Type B pancreatic cell (in vitro differentiated cells): Measurements from ENCODE around the gene PCDHB6. TPM values are rescaled to one million over a fixed set of nuclear protein-coding genes. Genes with fewer than 3 reads are reported as not detected.
"Not testable (repeated sequence)": the region's sequence is repeated elsewhere in the genome, so short reads cannot be mapped to it uniquely, and the experiment has no call there.

Experiments used
- DNase-seq: peaks from one replicate; pipeline ENCODE4 v3.0.0; 2021; ENCODE audit warnings: mixed read lengths; ENCODE audit not compliant: unreplicated experiment; ENCODE audit errors: extremely low spot score
- H3K27ac Mint-ChIP-seq: 2 replicates; pipeline ENCODE4 v1.8.0; 2021; ENCODE audit warnings: mild to moderate bottlenecking, mixed read lengths
- H3K27me3 Mint-ChIP-seq: 2 replicates; pipeline ENCODE4 v1.8.0; 2021; ENCODE audit warnings: mixed read lengths
- H3K36me3 Mint-ChIP-seq: 2 replicates; pipeline ENCODE4 v1.8.0; 2021; ENCODE audit warnings: mixed read lengths
- H3K4me1 Mint-ChIP-seq: one replicate; pipeline ENCODE4 v1.8.0; 2021; ENCODE audit warnings: mixed read lengths; ENCODE audit not compliant: unreplicated experiment
- H3K4me3 Mint-ChIP-seq: 2 replicates; pipeline ENCODE4 v1.8.0; 2021; ENCODE audit warnings: mild to moderate bottlenecking, mixed read lengths
- H3K9me3 Mint-ChIP-seq: 2 replicates; pipeline ENCODE4 v1.8.0; 2021; ENCODE audit warnings: mixed read lengths
- CTCF ChIP-seq: fragments of 200-600 bp; sonication (generic); conservative IDR thresholded peaks from 2 replicates; pipeline ENCODE4 v1.5.0; 2021; ENCODE audit warnings: antibody characterized with exemption, mild to moderate bottlenecking
- long read RNA-seq: library from polyadenylated mRNA; unstranded; transcript quantifications from one replicate; pipeline ENCODE4 v2.0.0, GENCODE V29; 2020
- total RNA-seq: library from RNA; stranded (reverse); gene quantifications from 2 replicates; pipeline ENCODE4 v1.2.1, GENCODE V29; 2021; ENCODE audit warnings: low replicate concordance

Gene PCDHB6
- 0.80 and 0.95 TPM in 2 replicates for total RNA-seq
- long read RNA-seq, result 0 reads

- Mint-ChIP-seq H3K27me3 (no peaks in the 10 kb centered on the region), H3K4me3 (no peak within 1 kb of the TSS), H3K9me3 (peaks cover 10% of the 10 kb centered on the region), H3K4me1 (no peaks in the 10 kb centered on the region), H3K27ac (no peak within 1 kb of the TSS), H3K36me3 (peaks cover 7% of the 10 kb centered on the region)
- no peak for DNase-seq
- TF ChIP-seq CTCF, result no peak
Measured at GRCh38 chr5:141149812-141150211, at the start of gene PCDHB6. Gene PCDHB6, plus strand, starts transcription at chr5:141150057. Its CDS starts 201 bp downstream, at chr5:141150258.

DNA sequence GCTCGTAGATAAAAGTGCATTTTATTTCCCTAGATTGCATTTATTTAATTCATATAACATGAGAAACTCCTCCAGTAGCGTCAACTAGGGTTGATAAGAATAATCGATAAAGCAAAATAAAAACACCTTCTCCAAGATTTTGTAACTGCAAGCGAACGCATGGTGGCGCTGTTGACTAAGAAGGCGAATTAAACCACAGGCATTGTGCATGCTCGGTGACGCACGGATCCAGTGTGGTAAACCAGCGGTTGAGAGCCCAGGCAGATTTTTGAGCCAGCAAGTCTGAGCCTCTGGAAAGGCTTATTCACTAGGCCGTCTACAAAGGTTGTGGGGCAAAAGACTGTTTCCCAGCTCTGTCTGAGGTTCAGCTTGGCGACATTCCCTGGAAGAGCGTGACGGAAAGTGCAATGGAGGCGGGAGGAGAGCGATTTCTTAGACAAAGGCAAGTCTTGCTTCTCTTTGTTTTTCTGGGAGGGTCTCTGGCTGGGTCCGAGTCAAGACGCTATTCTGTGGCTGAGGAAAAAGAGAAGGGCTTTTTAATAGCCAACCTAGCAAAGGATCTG, 49.5 kb upstream of the PCDHB6 start, which contains the start of gene PCDHB3:
PCDHB3 (plus strand) TSS at position 231 of the 563 bp plus-strand sequence; CDS start at position 408, 177 bp downstream.
- no peaks in the 10 kb centered on the region for H3K4me1 Mint-ChIP-seq
- no peak for TF ChIP-seq CTCF
- no peaks in the 10 kb centered on the region for H3K27me3 Mint-ChIP-seq
- peaks cover 22% of the 10 kb centered on the region for H3K9me3 Mint-ChIP-seq
- H3K4me3 Mint-ChIP-seq, result peak within 1 kb of the TSS; percentile 78
- peaks cover 47% of the 10 kb centered on the region for H3K36me3 Mint-ChIP-seq
- H3K27ac Mint-ChIP-seq, result peak within 1 kb of the TSS; percentile 77
- no peak for DNase-seq

DNA sequence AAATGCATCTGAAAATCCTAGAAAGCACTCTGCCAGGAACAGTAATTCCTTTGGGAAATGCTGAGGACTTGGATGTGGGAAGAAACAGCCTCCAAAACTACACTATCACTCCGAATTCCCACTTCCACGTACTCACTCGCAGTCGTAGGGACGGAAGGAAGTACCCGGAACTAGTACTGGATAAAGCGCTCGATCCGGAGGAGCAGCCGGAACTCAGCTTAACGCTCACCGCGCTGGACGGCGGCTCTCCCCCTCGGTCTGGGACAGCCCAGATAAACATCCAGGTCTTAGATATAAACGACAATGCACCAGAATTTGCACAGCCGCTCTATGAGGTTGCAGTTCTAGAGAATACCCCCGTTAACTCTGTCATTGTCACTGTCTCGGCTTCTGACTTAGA, 48.8 kb upstream of the PCDHB6 start:
- Mint-ChIP-seq H3K27me3 (no peaks in the 10 kb centered on the region), H3K27ac (no peak overlapping the region), H3K4me3 (no peak overlapping the region), H3K4me1 (no peaks in the 10 kb centered on the region), H3K36me3 (peaks cover 41% of the 10 kb centered on the region), H3K9me3 (peaks cover 19% of the 10 kb centered on the region)
- TF ChIP-seq CTCF, result no peak
- no peak for DNase-seq

- not testable (repeated sequence) for H3K4me1 Mint-ChIP-seq, H3K4me3 Mint-ChIP-seq, DNase-seq, H3K27ac Mint-ChIP-seq, H3K27me3 Mint-ChIP-seq
- peaks cover 19% of the 10 kb centered on the region for H3K9me3 Mint-ChIP-seq
- H3K36me3 Mint-ChIP-seq, result peaks cover 41% of the 10 kb centered on the region
Measured at GRCh38 chr5:141102070-141102469, 47.8 kb upstream of the PCDHB6 start.

GRCh38 chr5:141102471-141102870, 47.4 kb upstream of the PCDHB6 start:
- Mint-ChIP-seq H3K9me3 (peaks cover 19% of the 10 kb centered on the region), H3K36me3 (peaks cover 40% of the 10 kb centered on the region)
- H3K4me1 Mint-ChIP-seq, H3K4me3 Mint-ChIP-seq, H3K27ac Mint-ChIP-seq, H3K27me3 Mint-ChIP-seq, DNase-seq: not testable (repeated sequence)

DNA sequence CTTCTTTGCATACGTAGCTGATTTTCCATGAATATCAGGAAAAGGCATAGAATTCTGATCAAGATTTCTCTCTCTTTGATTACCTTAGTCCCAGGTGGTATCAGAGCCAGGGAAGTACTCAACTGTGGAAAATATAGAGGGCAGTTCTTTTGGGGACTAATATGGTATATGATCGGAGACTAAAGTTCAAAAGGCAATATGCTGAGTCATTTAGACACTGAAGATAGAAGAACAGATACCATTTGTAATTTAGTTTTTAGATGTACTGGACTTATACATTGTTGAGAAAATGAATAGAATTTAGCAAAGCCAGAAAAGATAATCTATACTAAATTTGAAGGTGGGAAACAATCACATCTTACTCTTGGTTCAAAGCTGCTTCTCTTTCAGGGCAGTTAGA, 44.5 kb upstream of the PCDHB6 start:
- no peak for DNase-seq
- Mint-ChIP-seq H3K27ac (no peak overlapping the region), H3K27me3 (no peaks in the 10 kb centered on the region), H3K4me1 (no peaks in the 10 kb centered on the region), H3K4me3 (no peak overlapping the region), H3K9me3 (peaks cover 14% of the 10 kb centered on the region), H3K36me3 (peaks cover 28% of the 10 kb centered on the region)
- no peak for TF ChIP-seq CTCF
